SU-DHL-6 (cell line): Measurements from ENCODE around the gene PCDHGB1.
"Not testable (repeated sequence)": the region's sequence is repeated elsewhere in the genome, so short reads cannot be mapped to it uniquely, and the experiment has no call there.

ENCODE experiments used
- H2AFZ ChIP-seq: fragments of 200-600 bp; sonication (generic); 2 replicates; pipeline ENCODE4 v1.6.1; 2014; ENCODE audit warnings: low read depth, mild to moderate bottlenecking, moderate library complexity, mixed read lengths, antibody characterized with exemption, low read length; ENCODE audit not compliant: severe bottlenecking
- H3F3A ChIP-seq: fragments of 200-600 bp; shearing (Covaris generic); 2 replicates; pipeline ENCODE4 v1.6.0; 2016; ENCODE audit warnings: antibody characterized with exemption, mild to moderate bottlenecking; ENCODE audit not compliant: insufficient read depth
- H3K27ac ChIP-seq: fragments of 200-600 bp; sonication (generic); 2 replicates; pipeline ENCODE4 v1.5.1; 2016; ENCODE audit warnings: low read depth, mild to moderate bottlenecking, low read length, moderate library complexity, mixed read lengths
- H3K27me3 ChIP-seq: fragments of 200-600 bp; sonication (generic), shearing (Covaris generic); 2 replicates; pipeline ENCODE4 v1.6.0; 2014; ENCODE audit warnings: mild to moderate bottlenecking, low read length
- H3K36me3 ChIP-seq: fragments of 200-600 bp; sonication (generic); 2 replicates; pipeline ENCODE4 v1.6.1; 2014; ENCODE audit warnings: mild to moderate bottlenecking, low read length, mixed read lengths
- H3K4me2 ChIP-seq: fragments of 300-600, 200-600 bp; shearing (Covaris generic), sonication (generic); 2 replicates; pipeline ENCODE4 v1.6.0; 2014; ENCODE audit warnings: low read length, low read depth, mild to moderate bottlenecking; ENCODE audit not compliant: poor library complexity, severe bottlenecking
- H3K4me3 ChIP-seq: fragments of 200-600 bp; sonication (generic); 2 replicates; pipeline ENCODE4 v1.5.1; 2014; ENCODE audit warnings: antibody characterized with exemption, low read length, mild to moderate bottlenecking, mixed read lengths; ENCODE audit not compliant: insufficient read depth, poor library complexity, severe bottlenecking
- H3K79me2 ChIP-seq: fragments of 200-600 bp; sonication (generic); 2 replicates; pipeline ENCODE4 v1.6.1; 2014; ENCODE audit warnings: mild to moderate bottlenecking, low read length, moderate library complexity; ENCODE audit not compliant: insufficient read depth
- H3K9ac ChIP-seq: fragments of 200-600 bp; sonication (generic); 2 replicates; pipeline ENCODE4 v1.7.0; 2014; ENCODE audit warnings: mild to moderate bottlenecking, low read length
- H3K9me2 ChIP-seq: fragments of 200-600 bp; sonication (generic); replicated peaks from 2 replicates; pipeline ENCODE4 v1.6.1; 2014; ENCODE audit warnings: low read length; ENCODE audit not compliant: insufficient read depth
- H3K9me3 ChIP-seq: fragments of 200-600 bp; sonication (generic); 2 replicates; pipeline ENCODE4 v1.6.1; 2014; ENCODE audit warnings: low read length, mixed read lengths; ENCODE audit not compliant: insufficient read depth
- H4K20me1 ChIP-seq: fragments of 200-600 bp; sonication (generic); 2 replicates; pipeline ENCODE4 v1.6.1; 2014; ENCODE audit warnings: low read depth, mild to moderate bottlenecking, antibody characterized with exemption, low read length, moderate library complexity, mixed read lengths
- CTCF ChIP-seq: fragments of 200-600 bp; sonication (generic); IDR thresholded peaks from one replicate; pipeline ENCODE4 v1.5.1; 2017; ENCODE audit warnings: antibody characterized with exemption, mild to moderate bottlenecking, low read length, moderate library complexity; ENCODE audit not compliant: insufficient read depth, poor library complexity, severe bottlenecking
- EZH2phosphoT487 ChIP-seq: fragments of 200-600 bp; sonication (generic), shearing (Covaris generic); conservative IDR thresholded peaks from 2 replicates; pipeline ENCODE4 v1.6.1; 2018; ENCODE audit warnings: mild to moderate bottlenecking, antibody characterized with exemption, low read length, moderate library complexity, mixed read lengths

PCDHGB1 gene

DNA sequence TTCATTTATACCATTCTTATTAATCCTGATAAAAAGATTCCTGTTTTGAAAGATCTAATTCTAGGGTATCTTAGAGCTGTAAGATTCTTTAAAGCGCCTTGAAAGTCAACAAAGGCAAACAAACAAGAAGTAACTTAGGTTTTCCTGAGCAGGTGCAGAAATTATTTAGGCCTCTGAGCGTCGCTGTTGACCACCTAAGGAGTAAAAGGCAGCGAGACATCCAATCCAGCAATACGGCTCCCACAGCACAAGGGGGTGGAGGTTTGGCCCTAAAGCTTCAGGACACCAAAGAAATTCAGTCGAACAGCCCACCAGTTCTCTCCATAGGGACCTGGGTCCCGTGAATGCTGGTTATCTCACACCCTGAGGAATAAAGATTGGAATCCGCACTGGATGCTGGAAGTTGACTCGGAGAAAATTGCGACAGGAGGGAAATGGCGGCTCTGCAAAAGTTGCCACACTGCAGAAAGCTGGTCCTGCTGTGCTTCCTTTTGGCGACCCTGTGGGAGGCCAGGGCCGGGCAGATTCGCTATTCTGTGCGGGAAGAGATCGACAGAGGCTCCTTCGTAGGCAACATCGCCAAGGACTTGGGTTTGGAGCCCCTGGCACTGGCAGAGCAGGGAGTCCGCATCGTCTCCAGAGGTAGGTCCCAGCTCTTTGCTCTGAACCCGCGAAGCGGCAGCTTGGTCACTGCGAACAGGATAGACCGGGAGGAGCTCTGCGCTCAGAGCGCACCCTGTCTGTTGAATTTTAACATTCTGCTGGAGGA is 11.2 kb upstream of the PCDHGB1 start, which contains the start of gene PCDHGA2:
TSS of gene PCDHGA2 (plus strand) at position 223 of the 769 bp plus-strand sequence.
- peaks cover 6% of the 10 kb centered on the region; the same call in 1 of the 2 replicates for H3K36me3 ChIP-seq
- H3K4me2 ChIP-seq, result no peak within 1 kb of the TSS
- no peak within 1 kb of the TSS for H3K4me3 ChIP-seq
- TF ChIP-seq CTCF (no peak), EZH2phosphoT487 (no peak)
- no peak within 1 kb of the TSS for H3K9ac ChIP-seq
- no peaks in the 10 kb centered on the region for H3F3A ChIP-seq
- no peaks in the 10 kb centered on the region for H3K27me3 ChIP-seq
- H3K9me3 ChIP-seq, result no peaks in the 10 kb centered on the region
- H2AFZ ChIP-seq, result no peak within 1 kb of the TSS
- no peaks in the 10 kb centered on the region for H3K9me2 ChIP-seq
- no peaks in the 10 kb centered on the region for H4K20me1 ChIP-seq
- H3K79me2 ChIP-seq, result no peaks in the 10 kb centered on the region
- no peak within 1 kb of the TSS for H3K27ac ChIP-seq

DNA sequence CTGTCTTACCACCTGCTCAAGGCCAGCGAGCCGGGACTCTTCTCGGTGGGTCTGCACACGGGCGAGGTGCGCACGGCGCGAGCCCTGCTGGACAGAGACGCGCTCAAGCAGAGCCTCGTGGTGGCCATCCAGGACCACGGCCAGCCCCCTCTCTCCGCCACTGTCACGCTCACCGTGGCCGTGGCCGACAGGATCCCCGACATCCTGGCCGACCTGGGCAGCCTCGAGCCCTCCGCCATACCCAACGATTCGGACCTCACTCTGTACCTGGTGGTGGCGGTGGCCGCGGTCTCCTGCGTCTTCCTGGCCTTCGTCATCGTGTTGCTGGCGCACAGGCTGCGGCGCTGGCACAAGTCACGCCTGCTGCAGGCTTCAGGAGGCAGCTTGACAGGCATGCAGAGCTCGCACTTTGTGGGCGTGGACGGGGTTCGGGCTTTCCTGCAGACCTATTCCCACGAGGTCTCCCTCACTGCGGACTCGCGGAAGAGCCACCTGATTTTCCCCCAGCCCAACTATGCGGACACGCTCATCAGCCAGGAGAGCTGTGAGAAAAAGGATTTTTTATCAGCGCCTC is 9.0 kb upstream of the PCDHGB1 start:
- not testable (repeated sequence) for H3K9ac ChIP-seq, H4K20me1 ChIP-seq, H3F3A ChIP-seq, H3K9me3 ChIP-seq, H3K27ac ChIP-seq, H3K36me3 ChIP-seq, H2AFZ ChIP-seq, H3K27me3 ChIP-seq, H3K4me3 ChIP-seq, H3K4me2 ChIP-seq, H3K79me2 ChIP-seq, H3K9me2 ChIP-seq

GRCh38 chr5:141342773-141343172 is 7.1 kb upstream of the PCDHGB1 start:
- Histone ChIP-seq H3K9ac (no peak overlapping the region), H3K4me3 (no peak overlapping the region), H3K27me3 (no peaks in the 10 kb centered on the region), H3F3A (no peaks in the 10 kb centered on the region), H4K20me1 (no peaks in the 10 kb centered on the region), H3K9me2 (no peaks in the 10 kb centered on the region), H3K9me3 (no peaks in the 10 kb centered on the region), H3K4me2 (no peak overlapping the region), H2AFZ (no peak overlapping the region), H3K79me2 (no peaks in the 10 kb centered on the region), H3K36me3 (no peaks in the 10 kb centered on the region), H3K27ac (no peak overlapping the region)
- TF ChIP-seq EZH2phosphoT487, result no peak
- no peak for TF ChIP-seq CTCF

- H3K27ac ChIP-seq, result no peak within 1 kb of the TSS
- H2AFZ ChIP-seq, result no peak within 1 kb of the TSS
- no peak within 1 kb of the TSS for H3K9ac ChIP-seq
- H4K20me1 ChIP-seq, result no peaks in the 10 kb centered on the region
- no peaks in the 10 kb centered on the region for H3K9me3 ChIP-seq
- no peaks in the 10 kb centered on the region for H3F3A ChIP-seq
- no peaks in the 10 kb centered on the region for H3K36me3 ChIP-seq
- H3K79me2 ChIP-seq, result no peaks in the 10 kb centered on the region
- TF ChIP-seq CTCF (peak; percentile 9), EZH2phosphoT487 (no peak)
- H3K4me3 ChIP-seq, result no peak within 1 kb of the TSS
- no peaks in the 10 kb centered on the region for H3K9me2 ChIP-seq
- H3K27me3 ChIP-seq, result no peaks in the 10 kb centered on the region
- no peak within 1 kb of the TSS for H3K4me2 ChIP-seq
Observed at GRCh38 chr5:141343242-141343952, 6.5 kb upstream of the PCDHGB1 start, which contains the start of gene PCDHGA3. Gene PCDHGA3 (plus strand): TSS chr5:141343829. CDS start chr5:141344034, 205 bp downstream.
